Liver (tissue), 9 donors: ENCODE results near the gene TMEM217. TPM values are rescaled to one million over a fixed set of nuclear protein-coding genes. Genes with fewer than 3 reads are reported as not detected.

Experiments
- DNase-seq: peaks from one replicate; pipeline ENCODE4 v3.0.0-alpha.2; 2017; ENCODE audit warnings: low spot score
- H3K27ac ChIP-seq, 2 donors: one replicate each; pipeline ENCODE4 v1.7.0; 2013; ENCODE audit warnings: inconsistent platforms in 2 of 2, low read length in 2 of 2, control low read depth in 1 of 2, low read depth in 1 of 2, mild to moderate bottlenecking in 1 of 2
- H3K27me3 ChIP-seq, 4 donors: one replicate each; pipeline versions ENCODE4 v1.6.1 to v1.7.0; 2013; ENCODE audit warnings: low read length in 3 of 4, inconsistent platforms in 1 of 4, mild to moderate bottlenecking in 1 of 4, moderate library complexity in 1 of 4; ENCODE audit not compliant: control insufficient read depth in 4 of 4, insufficient read depth in 4 of 4
- H3K36me3 ChIP-seq, 4 donors: one replicate each; pipeline versions ENCODE4 v1.6.1 to v1.7.0; 2013; ENCODE audit warnings: low read length in 3 of 4, mild to moderate bottlenecking in 3 of 4, low read depth in 1 of 4, moderate library complexity in 1 of 4; ENCODE audit not compliant: control insufficient read depth in 4 of 4, insufficient read depth in 3 of 4
- H3K4me1 ChIP-seq, 4 donors: one replicate each; pipeline versions ENCODE4 v1.6.1 to v1.7.0; 2013; ENCODE audit warnings: low read length in 3 of 4, mild to moderate bottlenecking in 3 of 4, moderate library complexity in 1 of 4; ENCODE audit not compliant: control insufficient read depth in 4 of 4, insufficient read depth in 4 of 4
- H3K4me3 ChIP-seq, 3 donors: one replicate each; pipeline versions ENCODE4 v1.6.1 to v1.7.0; 2013; ENCODE audit warnings: low read length in 3 of 3, control low read depth in 1 of 3, low read depth in 1 of 3, mild to moderate bottlenecking in 1 of 3
- H3K9ac ChIP-seq, 2 donors: one replicate each; pipeline ENCODE4 v1.7.0; 2013; ENCODE audit warnings: low read length in 2 of 2, mild to moderate bottlenecking in 2 of 2, moderate library complexity in 2 of 2, control low read depth in 1 of 2, low read depth in 1 of 2
- H3K9me3 ChIP-seq, 4 donors: one replicate each; pipeline versions ENCODE4 v1.6.1 to v1.7.0; 2013; ENCODE audit warnings: low read length in 3 of 4; ENCODE audit not compliant: control insufficient read depth in 4 of 4
- EGR1 ChIP-seq, 2 donors: IDR thresholded peaks; 2 replicates each; pipeline ENCODE4 v1.6.1; 2016 to 2018; ENCODE audit warnings: antibody characterized with exemption in 2 of 2, low read depth in 2 of 2
- FOXA1 ChIP-seq: IDR thresholded peaks from 2 replicates; pipeline ENCODE4 v1.6.1; 2016; ENCODE audit warnings: antibody characterized with exemption
- FOXA2 ChIP-seq: IDR thresholded peaks from 2 replicates; pipeline ENCODE4 v1.6.1; 2016; ENCODE audit warnings: antibody characterized with exemption
- GABPA ChIP-seq, 2 donors: IDR thresholded peaks in 1 of 2; conservative IDR thresholded peaks in 1 of 2; 2 replicates each; pipeline ENCODE4 v1.6.1; 2016; ENCODE audit warnings: antibody characterized with exemption in 2 of 2, mild to moderate bottlenecking in 1 of 2, moderate library complexity in 1 of 2
- HNF4A ChIP-seq, 2 donors: conservative IDR thresholded peaks; 2 replicates each; pipeline ENCODE4 v1.6.1; 2016; ENCODE audit warnings: antibody characterized with exemption in 2 of 2, mild to moderate bottlenecking in 2 of 2
- HNF4G ChIP-seq: IDR thresholded peaks from 2 replicates; pipeline ENCODE4 v1.6.1; 2016; ENCODE audit warnings: antibody characterized with exemption
- JUND ChIP-seq, 2 donors: IDR thresholded peaks; 2 replicates each; pipeline ENCODE4 v1.6.1; 2016; ENCODE audit warnings: antibody characterized with exemption in 2 of 2
- NR2F2 ChIP-seq: IDR thresholded peaks from 2 replicates; pipeline ENCODE4 v1.6.1; 2016; ENCODE audit warnings: antibody characterized with exemption
- RAD21 ChIP-seq, 2 donors: IDR thresholded peaks; 2 replicates each; pipeline ENCODE4 v1.6.1; 2016; ENCODE audit warnings: antibody characterized with exemption in 2 of 2, mild to moderate bottlenecking in 2 of 2
- RXRA ChIP-seq, 2 donors: IDR thresholded peaks; 2 replicates each; pipeline ENCODE4 v1.6.1; 2017 to 2018; ENCODE audit warnings: antibody characterized with exemption in 2 of 2, mild to moderate bottlenecking in 1 of 2
- SP1 ChIP-seq: IDR thresholded peaks from 2 replicates; pipeline ENCODE4 v1.6.1; 2018; ENCODE audit warnings: antibody characterized with exemption, mild to moderate bottlenecking
- TAF1 ChIP-seq: conservative IDR thresholded peaks from 2 replicates; pipeline ENCODE4 v1.6.1; 2016; ENCODE audit warnings: antibody characterized with exemption, mild to moderate bottlenecking
- YY1 ChIP-seq: IDR thresholded peaks from 2 replicates; pipeline ENCODE4 v1.6.1; 2016; ENCODE audit warnings: antibody characterized with exemption, mild to moderate bottlenecking
- WGBS: extraction: QIAGEN DNeasy Blood & Tissue Kit; methylation state at CpG from one replicate; pipeline ENCODE4 v1.1.7; 2013; 5-methylcytosine and 5-hydroxymethylcytosine counted together
- polyA plus RNA-seq, 2 donors: library from polyadenylated mRNA; stranded (reverse) in 1 of 2; unstranded in 1 of 2; fragments of 200-250 nt in 1 of 2; fragments of >200 nt in 1 of 2; fragmentation: Nextera tagmentation in 1 of 2; extraction: Ambion mirVana in 1 of 2; gene quantifications; one replicate each; pipeline versions ENCODE4 v1.2.1 to v1.2.3, GENCODE V29; 2013 to 2015
- total RNA-seq, 2 donors: library from RNA; depleted of rRNA; stranded (reverse); fragments of >200 nt; gene quantifications; one replicate each; pipeline ENCODE4 v1.2.3, GENCODE V29; 2014
- TF ChIP-seq, protein P1 (sequence below): IDR thresholded peaks from 2 replicates; pipeline ENCODE4 v1.6.1; 2016; ENCODE audit warnings: antibody characterized with exemption
- TF ChIP-seq, protein P2 (sequence below): fragments of 150-350 bp; IDR thresholded peaks from 2 replicates; pipeline ENCODE4 v1.5.1; 2017; ENCODE audit warnings: improper control_type of control experiment, low read depth, low read length; ENCODE audit not compliant: missing input control
- TF ChIP-seq, protein P3 (sequence below): IDR thresholded peaks from 2 replicates; pipeline ENCODE4 v1.6.1; 2016; ENCODE audit warnings: antibody characterized with exemption
- TF ChIP-seq, protein P4 (sequence below): IDR thresholded peaks from 2 replicates; pipeline ENCODE4 v1.6.1; 2016; ENCODE audit warnings: antibody characterized with exemption, mild to moderate bottlenecking
- TF ChIP-seq, protein P5 (sequence below): IDR thresholded peaks from 2 replicates; pipeline ENCODE4 v1.6.1; 2016; ENCODE audit warnings: antibody characterized with exemption
- donor health status: healthy.
- donor health status: healthy.
- donor health status: healthy.
- donor health status: healthy.
- donor health status: healthy.

The TMEM217 gene
- total and polyA plus RNA-seq, 4 donors = 0.39 to 3.2 (median 0.62) TPM

DNA sequence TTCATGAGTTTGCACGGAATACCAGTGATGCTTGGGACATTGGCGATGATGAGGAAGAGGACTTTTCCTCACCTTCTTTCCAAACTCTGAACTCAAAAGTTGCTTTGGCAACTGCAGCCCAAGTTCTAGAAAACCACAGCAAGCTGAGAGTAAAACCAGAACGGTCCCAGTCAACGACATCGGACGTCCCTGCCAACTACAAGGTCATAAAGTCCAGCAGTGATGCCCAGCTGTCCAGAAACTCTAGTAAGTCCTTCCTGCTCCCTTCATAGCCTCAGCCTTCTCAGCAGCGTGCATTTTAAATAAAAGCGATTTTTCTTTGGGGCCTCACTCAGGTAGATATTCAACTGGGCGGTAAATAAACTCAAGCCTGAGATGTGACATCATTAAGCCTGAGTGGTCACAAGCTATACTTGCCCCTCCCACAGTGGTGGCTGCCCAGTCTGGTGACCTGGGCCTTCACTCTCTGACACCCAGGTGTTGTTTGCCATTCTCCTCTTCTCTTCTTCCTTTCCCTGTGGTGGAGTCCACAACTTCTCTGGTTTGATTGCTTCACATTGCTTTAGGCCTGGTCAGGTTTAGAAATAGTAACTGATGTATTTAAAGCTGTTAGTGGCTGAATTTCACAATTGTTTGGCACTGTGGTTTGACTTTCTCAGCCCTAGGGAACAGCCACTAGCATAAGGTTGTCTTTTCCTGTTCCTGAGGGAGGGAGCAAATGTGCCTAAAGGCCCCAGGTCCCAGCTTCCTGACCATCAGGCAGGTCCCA lies 21.6 kb upstream of the TMEM217 start:
- TF ChIP-seq RAD21 (IDR thresholded peaks at IDR 0.05) = peak; percentile 44 to 53
- TF ChIP-seq, protein P1, sequence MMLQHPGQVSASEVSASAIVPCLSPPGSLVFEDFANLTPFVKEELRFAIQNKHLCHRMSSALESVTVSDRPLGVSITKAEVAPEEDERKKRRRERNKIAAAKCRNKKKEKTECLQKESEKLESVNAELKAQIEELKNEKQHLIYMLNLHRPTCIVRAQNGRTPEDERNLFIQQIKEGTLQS = peak; percentile 66
- TF ChIP-seq, protein P2, sequence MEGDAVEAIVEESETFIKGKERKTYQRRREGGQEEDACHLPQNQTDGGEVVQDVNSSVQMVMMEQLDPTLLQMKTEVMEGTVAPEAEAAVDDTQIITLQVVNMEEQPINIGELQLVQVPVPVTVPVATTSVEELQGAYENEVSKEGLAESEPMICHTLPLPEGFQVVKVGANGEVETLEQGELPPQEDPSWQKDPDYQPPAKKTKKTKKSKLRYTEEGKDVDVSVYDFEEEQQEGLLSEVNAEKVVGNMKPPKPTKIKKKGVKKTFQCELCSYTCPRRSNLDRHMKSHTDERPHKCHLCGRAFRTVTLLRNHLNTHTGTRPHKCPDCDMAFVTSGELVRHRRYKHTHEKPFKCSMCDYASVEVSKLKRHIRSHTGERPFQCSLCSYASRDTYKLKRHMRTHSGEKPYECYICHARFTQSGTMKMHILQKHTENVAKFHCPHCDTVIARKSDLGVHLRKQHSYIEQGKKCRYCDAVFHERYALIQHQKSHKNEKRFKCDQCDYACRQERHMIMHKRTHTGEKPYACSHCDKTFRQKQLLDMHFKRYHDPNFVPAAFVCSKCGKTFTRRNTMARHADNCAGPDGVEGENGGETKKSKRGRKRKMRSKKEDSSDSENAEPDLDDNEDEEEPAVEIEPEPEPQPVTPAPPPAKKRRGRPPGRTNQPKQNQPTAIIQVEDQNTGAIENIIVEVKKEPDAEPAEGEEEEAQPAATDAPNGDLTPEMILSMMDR = no peak
- no peak for TF ChIP-seq FOXA2
- no peak for TF ChIP-seq TAF1
- peak; percentile 29 for TF ChIP-seq NR2F2
- TF ChIP-seq HNF4A (conservative IDR thresholded peaks at IDR 0.05) = peak; percentile 67 to 75
- peak; percentile 26 for TF ChIP-seq FOXA1
- TF ChIP-seq GABPA (IDR thresholded peaks at IDR 0.05 in 1 of 2, conservative IDR thresholded peaks at IDR 0.05 in 1 of 2) = peak in 1 of 2 donors; percentile 32
- peak; percentile 64 for TF ChIP-seq YY1
- TF ChIP-seq, protein P3, sequence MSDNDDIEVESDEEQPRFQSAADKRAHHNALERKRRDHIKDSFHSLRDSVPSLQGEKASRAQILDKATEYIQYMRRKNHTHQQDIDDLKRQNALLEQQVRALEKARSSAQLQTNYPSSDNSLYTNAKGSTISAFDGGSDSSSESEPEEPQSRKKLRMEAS = peak; percentile 71
- peak; percentile 63 to 82 for TF ChIP-seq RXRA (IDR thresholded peaks at IDR 0.05)
- TF ChIP-seq SP1 = peak; percentile 78
- TF ChIP-seq HNF4G = peak; percentile 46
- TF ChIP-seq, protein P4, sequence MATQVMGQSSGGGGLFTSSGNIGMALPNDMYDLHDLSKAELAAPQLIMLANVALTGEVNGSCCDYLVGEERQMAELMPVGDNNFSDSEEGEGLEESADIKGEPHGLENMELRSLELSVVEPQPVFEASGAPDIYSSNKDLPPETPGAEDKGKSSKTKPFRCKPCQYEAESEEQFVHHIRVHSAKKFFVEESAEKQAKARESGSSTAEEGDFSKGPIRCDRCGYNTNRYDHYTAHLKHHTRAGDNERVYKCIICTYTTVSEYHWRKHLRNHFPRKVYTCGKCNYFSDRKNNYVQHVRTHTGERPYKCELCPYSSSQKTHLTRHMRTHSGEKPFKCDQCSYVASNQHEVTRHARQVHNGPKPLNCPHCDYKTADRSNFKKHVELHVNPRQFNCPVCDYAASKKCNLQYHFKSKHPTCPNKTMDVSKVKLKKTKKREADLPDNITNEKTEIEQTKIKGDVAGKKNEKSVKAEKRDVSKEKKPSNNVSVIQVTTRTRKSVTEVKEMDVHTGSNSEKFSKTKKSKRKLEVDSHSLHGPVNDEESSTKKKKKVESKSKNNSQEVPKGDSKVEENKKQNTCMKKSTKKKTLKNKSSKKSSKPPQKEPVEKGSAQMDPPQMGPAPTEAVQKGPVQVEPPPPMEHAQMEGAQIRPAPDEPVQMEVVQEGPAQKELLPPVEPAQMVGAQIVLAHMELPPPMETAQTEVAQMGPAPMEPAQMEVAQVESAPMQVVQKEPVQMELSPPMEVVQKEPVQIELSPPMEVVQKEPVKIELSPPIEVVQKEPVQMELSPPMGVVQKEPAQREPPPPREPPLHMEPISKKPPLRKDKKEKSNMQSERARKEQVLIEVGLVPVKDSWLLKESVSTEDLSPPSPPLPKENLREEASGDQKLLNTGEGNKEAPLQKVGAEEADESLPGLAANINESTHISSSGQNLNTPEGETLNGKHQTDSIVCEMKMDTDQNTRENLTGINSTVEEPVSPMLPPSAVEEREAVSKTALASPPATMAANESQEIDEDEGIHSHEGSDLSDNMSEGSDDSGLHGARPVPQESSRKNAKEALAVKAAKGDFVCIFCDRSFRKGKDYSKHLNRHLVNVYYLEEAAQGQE = peak; percentile 49
- peak in 1 of 2 donors; percentile 47 for TF ChIP-seq EGR1 (IDR thresholded peaks at IDR 0.05; ENCODE audit: low read depth in 2 of 2)
- TF ChIP-seq, protein P5, sequence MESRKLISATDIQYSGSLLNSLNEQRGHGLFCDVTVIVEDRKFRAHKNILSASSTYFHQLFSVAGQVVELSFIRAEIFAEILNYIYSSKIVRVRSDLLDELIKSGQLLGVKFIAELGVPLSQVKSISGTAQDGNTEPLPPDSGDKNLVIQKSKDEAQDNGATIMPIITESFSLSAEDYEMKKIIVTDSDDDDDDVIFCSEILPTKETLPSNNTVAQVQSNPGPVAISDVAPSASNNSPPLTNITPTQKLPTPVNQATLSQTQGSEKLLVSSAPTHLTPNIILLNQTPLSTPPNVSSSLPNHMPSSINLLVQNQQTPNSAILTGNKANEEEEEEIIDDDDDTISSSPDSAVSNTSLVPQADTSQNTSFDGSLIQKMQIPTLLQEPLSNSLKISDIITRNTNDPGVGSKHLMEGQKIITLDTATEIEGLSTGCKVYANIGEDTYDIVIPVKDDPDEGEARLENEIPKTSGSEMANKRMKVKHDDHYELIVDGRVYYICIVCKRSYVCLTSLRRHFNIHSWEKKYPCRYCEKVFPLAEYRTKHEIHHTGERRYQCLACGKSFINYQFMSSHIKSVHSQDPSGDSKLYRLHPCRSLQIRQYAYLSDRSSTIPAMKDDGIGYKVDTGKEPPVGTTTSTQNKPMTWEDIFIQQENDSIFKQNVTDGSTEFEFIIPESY = peak; percentile 41
- peak; percentile 59 to 77 for TF ChIP-seq JUND (IDR thresholded peaks at IDR 0.05)
- peak overlapping the region; percentile 75 to 86 for H3K27ac ChIP-seq
- peaks cover 0 to 3% (median 2%) of the 10 kb centered on the region in 4 donors for H3K36me3 ChIP-seq
- H3K27me3 ChIP-seq = no peaks in the 10 kb centered on the region
- H3K9ac ChIP-seq = no peak overlapping the region
- peaks cover 10 to 45% (median 43%) of the 10 kb centered on the region in 4 donors for H3K4me1 ChIP-seq
- WGBS = 55% methylated on average over 9 of the region's 9 CpGs
- H3K9me3 ChIP-seq = no peaks in the 10 kb centered on the region
- no peak for DNase-seq
- H3K4me3 ChIP-seq = no peak overlapping the region
